ENCODE results near the gene HSD17B12. TPM values are rescaled to one million over a fixed set of nuclear protein-coding genes. Genes with fewer than 3 reads are reported as not detected.

The HSD17B12 gene
- total RNA-seq, 1 experiment from 2014 or later, result 112 TPM

DNA sequence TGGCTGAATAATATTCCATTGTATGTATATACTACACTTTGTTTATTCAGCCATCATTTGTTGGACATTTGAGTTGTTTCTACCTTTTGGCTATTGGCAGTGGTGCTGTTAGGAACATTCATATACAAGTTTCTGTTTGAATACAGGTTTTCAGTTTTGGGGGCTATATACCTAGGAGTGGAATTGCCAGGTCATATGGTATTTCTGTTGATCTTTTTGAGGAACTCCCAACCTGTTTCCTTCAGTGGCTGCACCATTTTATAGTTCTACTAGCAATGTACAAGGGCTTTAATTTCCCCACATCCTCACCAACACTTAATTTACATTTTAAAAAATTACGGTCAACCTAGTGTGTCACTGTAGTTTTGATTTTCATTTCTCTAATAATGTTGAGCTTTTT, 54.6 kb downstream of the HSD17B12 start:
- Histone ChIP-seq H3K9me3 (ENCODE audit: insufficient read depth, low read depth) (no peaks in the 10 kb centered on the region), H4K20me1 (ENCODE audit: insufficient read depth) (peaks cover 5% of the 10 kb centered on the region; the same call in 1 of the 2 replicates), H3K4me3 (no peak overlapping the region), H3K79me2 (ENCODE audit: low read depth) (peaks cover 57% of the 10 kb centered on the region), H3K27me3 (ENCODE audit: insufficient read depth, low read depth) (no peaks in the 10 kb centered on the region), H3K36me3 (ENCODE audit: low read depth) (peaks cover 4% of the 10 kb centered on the region; the same call in 1 of the 2 replicates), H3K4me1 (replicated peaks; ENCODE audit: insufficient read depth) (peaks cover 44% of the 10 kb centered on the region), H2AFZ (no peak overlapping the region), H3K4me2 (no peak overlapping the region), H3F3A (ENCODE audit: insufficient read depth, low read depth) (peaks cover 28% of the 10 kb centered on the region), H3K9me2 (ENCODE audit: insufficient read depth) (no peaks in the 10 kb centered on the region), H3K27ac (no peak overlapping the region)
- TF ChIP-seq, protein P1, sequence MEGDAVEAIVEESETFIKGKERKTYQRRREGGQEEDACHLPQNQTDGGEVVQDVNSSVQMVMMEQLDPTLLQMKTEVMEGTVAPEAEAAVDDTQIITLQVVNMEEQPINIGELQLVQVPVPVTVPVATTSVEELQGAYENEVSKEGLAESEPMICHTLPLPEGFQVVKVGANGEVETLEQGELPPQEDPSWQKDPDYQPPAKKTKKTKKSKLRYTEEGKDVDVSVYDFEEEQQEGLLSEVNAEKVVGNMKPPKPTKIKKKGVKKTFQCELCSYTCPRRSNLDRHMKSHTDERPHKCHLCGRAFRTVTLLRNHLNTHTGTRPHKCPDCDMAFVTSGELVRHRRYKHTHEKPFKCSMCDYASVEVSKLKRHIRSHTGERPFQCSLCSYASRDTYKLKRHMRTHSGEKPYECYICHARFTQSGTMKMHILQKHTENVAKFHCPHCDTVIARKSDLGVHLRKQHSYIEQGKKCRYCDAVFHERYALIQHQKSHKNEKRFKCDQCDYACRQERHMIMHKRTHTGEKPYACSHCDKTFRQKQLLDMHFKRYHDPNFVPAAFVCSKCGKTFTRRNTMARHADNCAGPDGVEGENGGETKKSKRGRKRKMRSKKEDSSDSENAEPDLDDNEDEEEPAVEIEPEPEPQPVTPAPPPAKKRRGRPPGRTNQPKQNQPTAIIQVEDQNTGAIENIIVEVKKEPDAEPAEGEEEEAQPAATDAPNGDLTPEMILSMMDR (conservative IDR thresholded peaks at IDR 0.05), result no peak
- TF ChIP-seq EZH2 (IDR thresholded peaks at IDR 0.05; ENCODE audit: low read depth), result no peak
- intact Hi-C loops (cut with micrococcal nuclease; ENCODE audit: unreplicated experiment), result loop anchor here (5.0 kb wide), 1 partner anchor 97 kb away; no protein-coding TSS in a partner anchor
- BruUV-seq (replicated peaks), result no TSS peak
- POLR2A ChIA-PET (ENCODE audit: unreplicated experiment), result no interaction called here
- CTCF ChIA-PET, result no interaction called here
- no peak for DNase-seq

DNA sequence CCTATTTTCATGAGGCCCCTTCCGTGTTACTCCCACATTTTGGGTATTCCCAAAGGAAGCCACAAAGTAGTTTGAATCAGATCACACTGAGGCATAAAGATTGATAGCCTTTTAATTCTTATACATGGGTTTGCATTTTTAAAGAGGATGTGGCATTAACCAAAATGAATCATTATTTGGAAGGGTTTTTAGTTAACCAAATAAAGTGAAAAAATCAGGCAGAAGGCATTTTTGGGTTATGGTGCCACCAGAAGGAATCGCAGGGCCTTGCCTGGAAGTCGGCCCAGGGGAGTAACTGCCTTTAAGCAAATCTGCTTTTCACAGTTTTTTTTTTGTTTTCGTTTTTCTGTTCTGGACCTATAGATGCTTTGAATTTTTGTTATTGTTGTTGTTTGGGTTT, 55.4 kb downstream of the HSD17B12 start:
- H3F3A ChIP-seq (ENCODE audit: insufficient read depth, low read depth), result peaks cover 28% of the 10 kb centered on the region
- BruUV-seq (replicated peaks), result no TSS peak
- DNase-seq, result no peak
- H4K20me1 ChIP-seq (ENCODE audit: insufficient read depth), result peaks cover 5% of the 10 kb centered on the region; the same call in 1 of the 2 replicates
- H3K9me2 ChIP-seq (ENCODE audit: insufficient read depth), result no peaks in the 10 kb centered on the region
- H3K4me1 ChIP-seq (replicated peaks; ENCODE audit: insufficient read depth), result peaks cover 44% of the 10 kb centered on the region
- POLR2A ChIA-PET (ENCODE audit: unreplicated experiment), result no interaction called here
- peaks cover 4% of the 10 kb centered on the region; the same call in 1 of the 2 replicates for H3K36me3 ChIP-seq (ENCODE audit: low read depth)
- no peak overlapping the region for H2AFZ ChIP-seq
- H3K27me3 ChIP-seq (ENCODE audit: insufficient read depth, low read depth), result no peaks in the 10 kb centered on the region
- CTCF ChIA-PET, result no interaction called here
- intact Hi-C loops (cut with micrococcal nuclease; ENCODE audit: unreplicated experiment), result loop anchor here (5.0 kb wide), 1 partner anchor 96 kb away; no protein-coding TSS in a partner anchor
- no peak overlapping the region for H3K27ac ChIP-seq
- no peaks in the 10 kb centered on the region for H3K9me3 ChIP-seq (ENCODE audit: insufficient read depth, low read depth)
- no peak overlapping the region for H3K4me3 ChIP-seq
- TF ChIP-seq EZH2 (IDR thresholded peaks at IDR 0.05; ENCODE audit: low read depth), result no peak
- TF ChIP-seq, protein P1 (conservative IDR thresholded peaks at IDR 0.05), result no peak
- H3K4me2 ChIP-seq, result no peak overlapping the region
- peaks cover 60% of the 10 kb centered on the region for H3K79me2 ChIP-seq (ENCODE audit: low read depth)

DNA sequence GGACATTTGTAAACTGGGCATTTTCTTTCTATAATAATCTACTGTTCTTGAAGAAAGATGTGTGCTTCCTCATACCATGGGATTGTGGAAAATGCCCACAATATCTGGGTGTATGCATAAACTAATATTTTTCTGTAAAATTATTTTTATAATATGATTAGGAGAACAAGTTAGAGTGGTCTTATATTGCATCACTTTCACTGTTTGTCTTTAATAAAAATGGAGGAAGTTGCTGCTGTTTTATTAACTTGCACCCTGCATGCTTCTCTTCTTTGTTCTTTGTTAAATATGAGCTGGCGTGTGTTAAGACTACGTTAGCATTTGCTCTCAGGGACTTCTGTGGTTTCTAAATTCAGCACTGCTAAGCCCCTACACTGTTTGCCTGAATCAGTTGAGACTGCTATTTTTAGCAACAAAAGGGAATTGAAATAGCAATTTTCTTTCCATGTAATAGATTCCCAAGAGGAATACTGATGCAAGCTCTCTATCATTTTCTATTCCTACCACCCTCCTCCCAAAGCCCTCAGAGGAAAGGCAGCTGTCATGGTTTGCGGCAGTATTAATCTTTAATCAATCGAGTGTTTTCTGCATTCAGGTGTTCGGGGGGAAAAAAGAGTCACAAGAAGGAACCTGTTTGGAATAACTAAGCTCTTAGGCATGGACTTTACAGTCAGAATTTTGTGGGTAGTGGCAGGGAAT, 56.1 kb downstream of the HSD17B12 start:
- Histone ChIP-seq H3K27ac (peak overlapping the region; percentile 73), H3K36me3 (ENCODE audit: low read depth) (peaks cover 4% of the 10 kb centered on the region; the same call in 1 of the 2 replicates), H3K79me2 (ENCODE audit: low read depth) (peaks cover 64% of the 10 kb centered on the region), H3K4me2 (peak overlapping the region; percentile 10; the same call in 1 of the 2 replicates), H3K27me3 (ENCODE audit: insufficient read depth, low read depth) (no peaks in the 10 kb centered on the region), H2AFZ (no peak overlapping the region), H4K20me1 (ENCODE audit: insufficient read depth) (peaks cover 5% of the 10 kb centered on the region; the same call in 1 of the 2 replicates), H3F3A (ENCODE audit: insufficient read depth, low read depth) (peaks cover 28% of the 10 kb centered on the region), H3K4me3 (no peak overlapping the region), H3K9me2 (ENCODE audit: insufficient read depth) (no peaks in the 10 kb centered on the region), H3K4me1 (replicated peaks; ENCODE audit: insufficient read depth) (peaks cover 44% of the 10 kb centered on the region), H3K9me3 (ENCODE audit: insufficient read depth, low read depth) (no peaks in the 10 kb centered on the region)
- no peak for DNase-seq
- BruUV-seq (replicated peaks), result no TSS peak
- ChIA-PET CTCF (no interaction called here), POLR2A (ENCODE audit: unreplicated experiment) (no interaction called here)
- no peak for TF ChIP-seq EZH2 (IDR thresholded peaks at IDR 0.05; ENCODE audit: low read depth)
- TF ChIP-seq, protein P1 (conservative IDR thresholded peaks at IDR 0.05), result no peak
- intact Hi-C loops (cut with micrococcal nuclease; ENCODE audit: unreplicated experiment), result loop anchor here (5.0 kb wide), 1 partner anchor 96 kb away; no protein-coding TSS in a partner anchor

All from PC-9 (cell line).